Mesendoderm (in vitro differentiated cells): Measurements from ENCODE around the gene NCOR1. TPM values are rescaled to one million over a fixed set of nuclear protein-coding genes. Genes with fewer than 3 reads are reported as not detected.

Experiments used
- small RNA-seq: library from polyadenylated mRNA; stranded (forward); fragments of <200 nt; extraction: miRNeasy Mini kit (QIAGEN cat#:217004); gene quantifications from one replicate; pipeline ENCODE3, GENCODE V24; 2013; ENCODE audit not compliant: insufficient read depth

NCOR1 gene

Small RNA genes lying within 50 kb of the gene (small RNA-seq; reads per million reads assigned to genes)
- not detected for gene RNU6-314P
- not detected for gene RNU6-862P
